Panc1 (cell line): ENCODE data around the gene GPD1. TPM values are rescaled to one million over a fixed set of nuclear protein-coding genes. Genes with fewer than 3 reads are reported as not detected.

Experiments
- ATAC-seq: fragments of 200-7000 bp; cut with Tn5 transposase; 2 replicates; pipeline ENCODE4 v1.9.1; 2020; ENCODE audit warnings: mild to moderate bottlenecking, moderate library complexity
- BruUV-seq: library from RNA; stranded (reverse); fragments of 400-500 nt; replicated peaks from 2 replicates; lab custom pipeline; 2021; lab: Mats Ljungman, UMichigan
- CTCF ChIA-PET: fragments of 300-600 bp; sonication (Branson Sonifier 250); formaldehyde crosslinking; loops from one replicate; lab custom pipeline; 2022; ENCODE audit warnings: antibody characterized with exemption; lab: Charles Lee
- POLR2A ChIA-PET: fragments of 300-600 bp; sonication (Branson Sonifier 250); formaldehyde crosslinking; loops from one replicate; lab custom pipeline; 2022; ENCODE audit warnings: antibody characterized with exemption; lab: Charles Lee
- DNase-seq: peaks from one replicate; pipeline ENCODE4 v3.0.0-alpha.2; 2010; ENCODE audit warnings: low read depth, low spot score
- H3K27ac ChIP-seq: 2 replicates; pipeline ENCODE4 v1.5.1; 2011; ENCODE audit warnings: mild to moderate bottlenecking, low read length, inconsistent platforms
- H3K27me3 ChIP-seq: fragments of 200-500 bp; sonication (Bioruptor generic); 2 replicates; pipeline ENCODE4 v1.6.0; 2014; ENCODE audit warnings: low read length, inconsistent platforms; ENCODE audit not compliant: control insufficient read depth, insufficient read depth
- H3K36me3 ChIP-seq: fragments of 200-500 bp; sonication (Bioruptor generic); 2 replicates; pipeline ENCODE4 v1.5.1; 2014; ENCODE audit warnings: inconsistent platforms, mild to moderate bottlenecking, low read length, moderate library complexity; ENCODE audit not compliant: control insufficient read depth, insufficient read depth
- H3K4me1 ChIP-seq: 2 replicates; pipeline ENCODE4 v1.5.1; 2011; ENCODE audit warnings: inconsistent platforms, mild to moderate bottlenecking, low read length, moderate library complexity; ENCODE audit not compliant: control insufficient read depth, insufficient read depth
- H3K4me3 ChIP-seq, 2 experiments: 2 replicates each; pipeline ENCODE4 v1.5.1; 2011 to 2012; ENCODE audit warnings: low read depth in 2 of 2, low read length in 2 of 2, mild to moderate bottlenecking in 2 of 2, inconsistent platforms in 1 of 2, moderate library complexity in 1 of 2
- H3K9me3 ChIP-seq: fragments of 200-500 bp; sonication (Bioruptor generic); 2 replicates; pipeline ENCODE4 v1.5.1; 2014; ENCODE audit warnings: low read depth, mild to moderate bottlenecking, inconsistent platforms, low read length, moderate library complexity; ENCODE audit not compliant: control insufficient read depth, insufficient read depth
- CTCF ChIP-seq: fragments of 450-650 bp; IDR thresholded peaks from 2 replicates; pipeline ENCODE4 v1.5.1; 2017; ENCODE audit warnings: mild to moderate bottlenecking
- POLR2AphosphoS5 ChIP-seq: IDR thresholded peaks from 2 replicates; pipeline ENCODE4 v1.6.1; 2012; ENCODE audit warnings: mild to moderate bottlenecking, low read depth, low read length, moderate library complexity
- SIN3A ChIP-seq: IDR thresholded peaks from 2 replicates; pipeline ENCODE4 v1.6.1; 2012; ENCODE audit warnings: low read depth, mild to moderate bottlenecking, low read length, moderate library complexity, borderline replicate concordance; ENCODE audit not compliant: insufficient read depth
- TCF7L2 ChIP-seq: IDR thresholded peaks from 2 replicates; pipeline ENCODE4 v1.6.1; 2011; ENCODE audit warnings: mild to moderate bottlenecking, low read depth, low read length, inconsistent platforms
- in situ Hi-C: cut with HindIII; loops from 2 replicates; pipeline ENCODE4 v1.10.0; 2016; ENCODE audit warnings: low sequenced_read_pairs, low pct_unique_long_range_greater_than_20kb
- intact Hi-C: fragments of 100-400 bp; cut with micrococcal nuclease; formaldehyde crosslinking; loops from one replicate; pipeline ENCODE4 v1.10.0; 2022; ENCODE audit not compliant: unreplicated experiment
- total RNA-seq: library from RNA; stranded (reverse); gene quantifications from one replicate; pipeline ENCODE4 v1.2.1, GENCODE V29; 2021; ENCODE audit not compliant: unreplicated experiment
- TF ChIP-seq, protein P1 (sequence below), 2 experiments: IDR thresholded peaks; 2 replicates each; pipeline ENCODE4 v1.6.1; 2011 to 2012; ENCODE audit warnings: low read depth in 2 of 2, control low read depth in 1 of 2, low read length in 1 of 2, mild to moderate bottlenecking in 1 of 2, moderate library complexity in 1 of 2; ENCODE audit not compliant: insufficient read depth in 1 of 2

GPD1 gene
- total RNA-seq, 1 experiment from 2014 or later = 0.28 TPM

DNA sequence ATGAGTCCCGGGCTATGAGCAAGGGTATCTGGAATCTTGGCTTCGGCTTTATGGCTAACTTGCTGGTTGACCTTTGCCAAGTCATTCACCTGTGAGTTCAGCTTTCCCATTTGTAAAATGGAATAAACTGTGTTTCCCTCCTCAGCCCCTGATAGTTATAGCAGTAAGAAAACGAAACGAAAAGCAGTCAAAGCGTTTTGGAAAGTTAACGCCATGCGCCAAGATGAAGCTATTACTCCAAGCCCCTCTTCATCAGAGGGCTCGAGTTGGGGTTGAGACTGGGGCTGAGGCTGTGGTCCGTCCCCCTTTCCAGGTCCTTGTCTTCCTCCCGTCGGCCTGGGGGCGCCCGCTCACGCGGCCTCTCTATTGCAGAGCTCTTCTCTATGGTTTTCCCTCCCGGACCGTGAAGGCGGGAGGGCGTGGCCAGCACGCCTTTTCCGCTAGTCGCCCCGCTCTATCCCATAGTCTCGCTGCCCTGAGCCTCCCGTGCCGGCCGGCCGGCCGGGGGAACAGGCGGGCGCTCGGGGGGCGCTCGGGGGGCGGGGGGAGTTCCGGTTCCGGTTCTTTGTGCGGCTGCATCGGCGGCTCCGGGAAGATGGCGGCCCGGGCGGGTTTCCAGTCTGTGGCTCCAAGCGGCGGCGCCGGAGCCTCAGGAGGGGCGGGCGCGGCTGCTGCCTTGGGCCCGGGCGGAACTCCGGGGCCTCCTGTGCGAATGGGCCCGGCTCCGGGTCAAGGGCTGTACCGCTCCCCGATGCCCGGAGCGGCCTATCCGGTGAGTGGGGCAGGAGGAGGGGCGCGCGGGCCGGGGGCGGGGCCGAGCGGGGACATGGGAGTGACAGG, 18.8 kb upstream of the GPD1 start, which contains the start of gene SMARCD1:
Gene SMARCD1 (plus strand): TSS at position 568 of the 840 bp plus-strand sequence. CDS start 28 bp downstream, at position 596.
- BruUV-seq = TSS peak; percentile 93
- intact Hi-C loops (loop anchor here (10.0 kb wide), 1 partner anchor 230 kb away; no protein-coding TSS in a partner anchor), in situ Hi-C loops (no loop called here)

GRCh38 chr12:50085615-50086072, 18.2 kb upstream of the GPD1 start:
- ATAC-seq = peak; percentile 13; the same call in 1 of the 2 replicates
- TF ChIP-seq SIN3A (no peak), POLR2AphosphoS5 (no peak), TCF7L2 (no peak), CTCF (no peak)

More for the DNA sequence above, 18.8 kb upstream of the GPD1 start, which contains the start of gene SMARCD1:
- ATAC-seq (peak; percentile 96), DNase-seq (peak; percentile 72)
- Histone ChIP-seq H3K9me3 (no peaks in the 10 kb centered on the region), H3K4me1 (peaks cover 6% of the 10 kb centered on the region; the same call in 1 of the 2 replicates), H3K4me3 (peak within 1 kb of the TSS; percentile 80 to 88), H3K27me3 (no peaks in the 10 kb centered on the region), H3K36me3 (peaks cover 10% of the 10 kb centered on the region), H3K27ac (peak within 1 kb of the TSS; percentile 97)
- ChIA-PET CTCF (interaction anchor here (0.5 to 2.6 kb wide), 12 partner anchors 10 to 419 kb away, joined by 3 to 11 read pairs (median 6); partner anchors contain the start of genes CERS5 and COX14), POLR2A (interaction anchor here (0.7 to 1.0 kb wide), 6 partner anchors 11 to 290 kb away, joined by 3 to 20 read pairs (median 12); no protein-coding TSS in a partner anchor)
- TF ChIP-seq SIN3A (peak; percentile 20; the same call in 1 of the 2 replicates), TCF7L2 (no peak), CTCF (peak; percentile 93), POLR2AphosphoS5 (peak; percentile 45)
- TF ChIP-seq, protein P1, sequence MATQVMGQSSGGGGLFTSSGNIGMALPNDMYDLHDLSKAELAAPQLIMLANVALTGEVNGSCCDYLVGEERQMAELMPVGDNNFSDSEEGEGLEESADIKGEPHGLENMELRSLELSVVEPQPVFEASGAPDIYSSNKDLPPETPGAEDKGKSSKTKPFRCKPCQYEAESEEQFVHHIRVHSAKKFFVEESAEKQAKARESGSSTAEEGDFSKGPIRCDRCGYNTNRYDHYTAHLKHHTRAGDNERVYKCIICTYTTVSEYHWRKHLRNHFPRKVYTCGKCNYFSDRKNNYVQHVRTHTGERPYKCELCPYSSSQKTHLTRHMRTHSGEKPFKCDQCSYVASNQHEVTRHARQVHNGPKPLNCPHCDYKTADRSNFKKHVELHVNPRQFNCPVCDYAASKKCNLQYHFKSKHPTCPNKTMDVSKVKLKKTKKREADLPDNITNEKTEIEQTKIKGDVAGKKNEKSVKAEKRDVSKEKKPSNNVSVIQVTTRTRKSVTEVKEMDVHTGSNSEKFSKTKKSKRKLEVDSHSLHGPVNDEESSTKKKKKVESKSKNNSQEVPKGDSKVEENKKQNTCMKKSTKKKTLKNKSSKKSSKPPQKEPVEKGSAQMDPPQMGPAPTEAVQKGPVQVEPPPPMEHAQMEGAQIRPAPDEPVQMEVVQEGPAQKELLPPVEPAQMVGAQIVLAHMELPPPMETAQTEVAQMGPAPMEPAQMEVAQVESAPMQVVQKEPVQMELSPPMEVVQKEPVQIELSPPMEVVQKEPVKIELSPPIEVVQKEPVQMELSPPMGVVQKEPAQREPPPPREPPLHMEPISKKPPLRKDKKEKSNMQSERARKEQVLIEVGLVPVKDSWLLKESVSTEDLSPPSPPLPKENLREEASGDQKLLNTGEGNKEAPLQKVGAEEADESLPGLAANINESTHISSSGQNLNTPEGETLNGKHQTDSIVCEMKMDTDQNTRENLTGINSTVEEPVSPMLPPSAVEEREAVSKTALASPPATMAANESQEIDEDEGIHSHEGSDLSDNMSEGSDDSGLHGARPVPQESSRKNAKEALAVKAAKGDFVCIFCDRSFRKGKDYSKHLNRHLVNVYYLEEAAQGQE (IDR thresholded peaks at IDR 0.05; ENCODE audit: insufficient read depth in 1 of 2, low read depth in 2 of 2, low read length in 1 of 2) = no peak

More at GRCh38 chr12:50085615-50086072, 18.2 kb upstream of the GPD1 start:
- in situ Hi-C loops (no loop called here), intact Hi-C loops (loop anchor here (10.0 kb wide), 1 partner anchor 229 kb away; no protein-coding TSS in a partner anchor)
- ChIA-PET CTCF (interaction anchor here (0.6 to 2.6 kb wide), 7 partner anchors 11 to 119 kb away, joined by 3 to 9 read pairs (median 5); partner anchors contain the start of gene COX14), POLR2A (interaction anchor here (1.0 kb wide), 1 partner anchor 25 kb away, joined by 13 read pairs; no protein-coding TSS in a partner anchor)
- Histone ChIP-seq H3K27me3 (no peaks in the 10 kb centered on the region), H3K9me3 (no peaks in the 10 kb centered on the region), H3K4me3 (peak overlapping the region; percentile 80 to 88), H3K4me1 (peaks cover 6% of the 10 kb centered on the region; the same call in 1 of the 2 replicates), H3K36me3 (peaks cover 14% of the 10 kb centered on the region), H3K27ac (peak overlapping the region; percentile 83)
- BruUV-seq = TSS peak; percentile 80
- DNase-seq = no peak
